Amniotic stem cell (primary cell): ENCODE results near the gene DNAJA4.

Experiments used
- DNase-seq: peaks from one replicate; lab custom pipeline; 2025; lab: John Stamatoyannopoulos, UW

Gene DNAJA4

DNA sequence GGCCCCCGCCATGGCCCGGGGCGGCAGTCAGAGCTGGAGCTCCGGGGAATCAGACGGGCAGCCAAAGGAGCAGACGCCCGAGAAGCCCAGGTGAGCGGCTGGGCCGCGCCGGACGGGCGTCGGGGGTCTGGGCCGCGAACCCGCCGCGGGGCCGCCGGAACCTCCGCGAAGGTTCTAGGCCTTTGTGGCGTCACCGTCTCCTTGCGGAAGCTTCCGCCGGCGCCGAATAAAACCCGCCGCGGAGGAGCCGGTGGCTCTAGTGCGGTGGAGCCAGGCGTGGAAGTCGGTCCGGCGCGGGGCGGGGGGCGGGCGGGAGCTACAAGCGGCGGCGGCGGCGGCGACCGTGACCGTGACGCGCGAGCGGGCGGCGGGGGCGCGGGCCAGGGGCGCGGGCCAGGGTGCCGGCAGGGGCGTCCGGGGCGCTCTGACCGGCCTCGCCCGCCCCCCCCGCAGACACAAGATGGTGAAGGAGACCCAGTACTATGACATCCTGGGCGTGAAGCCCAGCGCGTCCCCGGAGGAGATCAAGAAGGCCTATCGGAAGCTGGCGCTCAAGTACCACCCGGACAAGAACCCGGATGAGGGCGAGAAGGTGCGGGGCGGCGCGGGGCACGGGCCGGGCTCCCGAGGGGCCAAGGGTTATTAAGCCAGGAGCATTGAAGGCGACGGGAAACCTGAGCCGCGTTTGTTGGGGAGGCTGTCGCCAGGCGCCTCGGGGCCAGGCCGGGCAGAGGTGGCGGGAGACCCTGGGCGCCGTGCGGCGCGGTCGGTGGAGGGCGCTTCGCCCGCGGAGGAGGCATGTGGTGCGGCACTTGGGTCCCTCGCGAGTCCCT is at the start of gene DNAJA4:
TSS of gene DNAJA4 (plus strand) at position 259 of the 833 bp plus-strand sequence. CDS start at position 461, 202 bp downstream.
- no peak for DNase-seq

- no peak for DNase-seq
These were observed 47.9 kb upstream of the DNAJA4 start for GRCh38 chr15:78216276-78217104.

DNA sequence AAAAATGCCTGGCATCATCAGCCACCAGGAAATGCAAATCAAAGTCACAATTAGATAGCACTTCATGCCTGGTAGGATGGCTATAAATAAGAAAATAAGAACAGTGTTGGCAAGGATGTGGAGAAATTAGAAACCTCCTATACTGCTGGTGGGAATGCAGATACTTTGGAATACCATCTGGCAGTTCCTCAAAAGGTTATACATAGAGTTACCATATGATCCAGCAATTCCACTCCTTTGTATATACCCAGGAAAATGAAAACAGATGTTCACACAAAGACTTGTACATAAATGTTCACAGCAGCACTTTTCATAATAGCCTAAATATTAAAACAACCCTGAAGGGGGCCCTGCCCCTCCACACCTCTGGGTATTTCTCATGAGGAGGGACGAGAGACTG is 43.6 kb upstream of the DNAJA4 start:
- DNase-seq = no peak

GRCh38 chr15:78222745-78223395 is 41.5 kb upstream of the DNAJA4 start:
- no peak for DNase-seq

GRCh38 chr15:78223396-78224022 is 40.9 kb upstream of the DNAJA4 start:
- DNase-seq = no peak

- no peak for DNase-seq
These were observed 40.3 kb upstream of the DNAJA4 start for GRCh38 chr15:78224023-78224411.

DNA sequence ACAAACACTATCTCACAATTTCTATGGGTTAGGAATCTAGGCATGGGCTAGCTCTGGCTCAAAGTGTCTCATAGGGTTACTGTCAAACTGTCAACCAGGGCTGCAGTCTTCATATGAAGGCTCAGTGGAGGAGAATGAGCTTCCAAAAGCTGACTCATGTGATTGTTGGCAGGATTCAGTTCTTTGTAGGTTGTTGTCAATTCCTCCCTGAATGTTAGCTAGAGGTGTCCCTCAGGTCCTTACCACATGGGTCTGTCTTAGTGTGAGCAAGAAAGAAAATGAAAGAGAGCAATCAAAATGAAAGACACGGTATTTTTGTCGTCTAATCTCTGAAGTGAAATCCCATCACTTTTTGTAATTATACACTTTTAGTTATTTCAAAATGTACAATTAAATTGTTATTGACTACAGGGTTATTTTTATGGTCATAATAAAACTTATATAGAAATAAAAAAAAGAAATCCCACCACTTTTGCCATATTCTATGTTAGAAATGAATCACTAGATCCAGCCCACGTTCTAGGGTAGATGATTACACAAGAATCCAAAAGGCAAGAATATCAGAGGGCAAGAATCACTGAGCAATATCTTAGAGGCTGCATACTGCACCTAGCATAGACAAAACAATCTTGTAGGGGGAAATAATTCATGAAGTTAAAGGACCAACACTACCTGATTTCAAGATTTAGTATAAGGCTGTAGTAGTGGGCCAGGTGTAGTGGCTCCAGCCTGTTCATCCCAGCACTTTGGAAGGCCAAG is 38.4 kb upstream of the DNAJA4 start:
- DNase-seq = no peak

- no peak for DNase-seq
These were observed 35.9 kb upstream of the DNAJA4 start for GRCh38 chr15:78228356-78228996.

DNA sequence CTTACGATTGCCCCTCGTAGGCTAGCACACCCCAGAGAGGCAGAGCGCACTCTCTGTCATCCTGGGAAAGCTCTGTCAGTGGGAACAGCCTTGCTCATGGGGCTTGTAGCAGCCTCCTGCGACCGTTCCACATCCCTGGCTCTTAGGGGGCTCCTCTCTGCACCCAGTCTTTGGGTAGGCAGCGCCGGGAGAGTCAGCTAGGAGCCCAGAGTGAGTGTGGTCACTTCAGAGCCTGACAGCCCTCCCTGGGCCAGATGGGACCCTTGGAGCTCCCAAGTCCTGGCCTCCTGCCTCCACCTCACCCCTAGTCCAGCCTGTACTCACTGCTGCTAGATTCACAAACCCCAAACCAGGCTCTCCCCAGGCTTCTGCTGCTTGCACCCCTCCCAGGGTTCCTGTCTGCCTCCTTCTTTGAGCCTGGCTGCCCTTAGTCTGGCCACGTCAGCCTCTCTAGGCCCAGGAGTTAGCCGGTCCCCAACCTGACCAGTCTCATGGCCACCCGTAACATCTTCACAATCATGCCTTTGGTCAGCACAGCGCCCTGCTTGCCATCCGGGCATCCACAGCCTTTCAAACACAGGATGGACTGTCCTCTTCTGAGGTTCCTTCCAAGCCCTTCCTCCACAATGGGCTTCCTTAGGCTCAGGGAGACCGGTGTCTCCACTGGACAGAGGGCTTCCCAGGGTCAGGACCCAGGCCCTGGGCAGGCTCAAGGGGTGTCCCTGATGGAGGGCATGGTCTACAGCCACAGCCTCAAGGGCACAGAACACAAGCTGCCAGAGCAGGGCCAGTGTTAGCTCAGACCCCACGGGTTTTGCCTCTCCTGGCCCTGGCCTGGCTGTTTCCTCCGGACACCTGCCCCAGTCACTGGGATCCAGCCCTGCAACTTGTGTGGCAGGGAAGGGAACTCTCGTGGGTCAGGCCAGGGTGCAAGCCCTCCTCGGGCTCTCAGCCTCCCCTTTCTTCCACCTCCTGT is 34.6 kb upstream of the DNAJA4 start:
- no peak for DNase-seq

- no peak for DNase-seq
These were observed 31.4 kb upstream of the DNAJA4 start for GRCh38 chr15:78232951-78233350.

GRCh38 chr15:78233496-78233895 is 30.9 kb upstream of the DNAJA4 start:
- no peak for DNase-seq

- DNase-seq = no peak
These were observed 29.8 kb upstream of the DNAJA4 start, which contains the start of gene ACSBG1 for GRCh38 chr15:78234515-78235040. Gene ACSBG1, minus strand, starts transcription at chr15:78234565. Its CDS starts 64 bp downstream, at chr15:78234501.

- no peak for DNase-seq
These were observed 27.9 kb upstream of the DNAJA4 start for GRCh38 chr15:78236491-78236890.

DNA sequence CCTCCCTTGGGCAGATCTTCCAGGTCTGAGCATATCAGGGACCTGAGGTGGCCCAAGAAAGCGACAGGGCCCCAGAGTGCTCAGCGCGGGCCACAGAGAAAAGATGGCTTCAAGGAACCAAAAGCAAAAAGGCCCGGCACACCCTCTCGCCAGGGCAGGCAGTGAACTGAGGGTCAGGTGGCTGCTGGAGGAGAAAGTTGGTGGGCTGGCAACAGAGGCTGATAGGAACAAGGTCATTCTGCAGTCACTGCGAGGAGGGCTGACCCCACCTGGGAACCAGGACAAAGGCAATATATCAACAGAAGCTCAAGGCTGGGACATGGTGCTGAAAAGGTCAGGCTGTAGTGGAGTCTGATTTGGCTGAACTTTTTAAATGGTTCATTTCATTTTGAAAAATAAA is 27.2 kb upstream of the DNAJA4 start:
- DNase-seq = no peak

DNA sequence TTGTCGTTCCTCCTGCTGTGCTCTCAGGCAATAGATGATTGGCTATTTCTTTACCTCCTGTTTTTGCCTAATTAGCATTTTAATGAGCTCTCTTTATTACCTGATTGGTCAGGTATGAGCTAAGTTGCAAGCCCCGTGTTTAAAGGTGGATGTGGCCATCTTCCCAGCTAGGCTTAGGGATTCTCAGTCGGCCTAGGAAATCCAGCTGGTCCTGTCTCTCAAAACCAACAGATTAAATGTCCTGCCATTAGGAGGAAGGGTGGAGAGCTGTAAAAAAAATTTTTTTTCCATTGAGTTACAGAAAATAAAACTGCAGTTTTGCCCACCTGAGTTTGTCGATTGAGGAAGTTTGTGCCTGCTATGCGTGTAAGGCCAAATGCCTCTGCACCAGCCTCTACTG is 24.6 kb upstream of the DNAJA4 start:
- DNase-seq = no peak

GRCh38 chr15:78241017-78241416 is 23.3 kb upstream of the DNAJA4 start:
- peak; percentile 37 for DNase-seq

- DNase-seq = no peak
These were observed 22.2 kb upstream of the DNAJA4 start for GRCh38 chr15:78242128-78242527.

- DNase-seq = no peak
These were observed 21.3 kb upstream of the DNAJA4 start for GRCh38 chr15:78243058-78243457.

- DNase-seq = no peak
These were observed 20.8 kb upstream of the DNAJA4 start for GRCh38 chr15:78243491-78243941.
